SH-SY5Y (cell line): ENCODE data around the gene SLC17A8.

Experiments used
- GATA2 ChIP-seq: IDR thresholded peaks from 2 replicates; pipeline ENCODE4 v1.6.1; 2011; ENCODE audit warnings: mild to moderate bottlenecking, low read depth, low read length
- GATA3 ChIP-seq: IDR thresholded peaks from 2 replicates; pipeline ENCODE4 v1.6.1; 2011; ENCODE audit warnings: low read depth, mild to moderate bottlenecking, low read length, moderate library complexity

DNA sequence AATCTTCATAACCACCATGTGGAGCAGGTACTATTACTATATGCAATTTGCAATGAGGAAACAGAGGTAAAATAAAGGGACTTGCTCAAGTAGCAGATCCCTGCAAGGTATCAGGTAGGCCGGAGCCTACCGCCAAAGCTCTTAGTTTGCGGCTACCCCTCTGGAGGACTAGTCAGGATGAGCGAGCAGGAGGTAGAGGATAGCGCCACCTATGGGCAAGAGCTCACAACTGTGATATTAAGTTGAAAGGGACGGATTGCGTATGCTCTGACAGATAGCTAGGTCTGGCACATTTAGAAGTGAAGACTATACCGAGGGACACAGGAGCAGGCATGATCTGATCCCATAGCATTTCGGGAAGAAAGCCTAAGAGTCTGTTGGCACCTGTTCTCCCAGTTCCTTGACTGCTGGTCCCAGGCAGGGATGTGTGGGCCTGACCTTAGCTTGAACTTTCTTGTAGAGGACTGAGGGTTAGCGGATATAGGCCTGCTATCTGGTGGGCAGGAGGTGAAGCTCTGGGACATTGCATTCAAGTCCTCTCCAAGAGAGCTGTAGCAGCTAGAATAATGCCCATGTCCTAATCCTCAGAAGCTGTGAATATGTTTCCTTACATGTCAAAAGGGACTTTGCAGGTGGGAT lies 48.0 kb downstream of the SLC17A8 start:
- TF ChIP-seq GATA2 (no peak), GATA3 (no peak)
